Activated naive CD8-positive, alpha-beta T cell treated with anti-CD3 and anti-CD28 coated beads for 36 hours (primary cell): ENCODE data around the gene KIFC3. TPM values are rescaled to one million over a fixed set of nuclear protein-coding genes. Genes with fewer than 3 reads are reported as not detected.
"Not testable (repeated sequence)": the region's sequence is repeated elsewhere in the genome, so short reads cannot be mapped to it uniquely, and the experiment has no call there.

Source experiments
- DNase-seq: peaks from one replicate; pipeline ENCODE4 v3.0.0; 2021
- H3K27ac Mint-ChIP-seq: one replicate; pipeline ENCODE4 v1.8.0; 2022; ENCODE audit warnings: mild to moderate bottlenecking, moderate library complexity, mixed read lengths
- H3K27me3 Mint-ChIP-seq: one replicate; pipeline ENCODE4 v1.8.0; 2022; ENCODE audit warnings: mild to moderate bottlenecking, mixed read lengths
- H3K36me3 Mint-ChIP-seq: one replicate; pipeline ENCODE4 v1.8.0; 2021; ENCODE audit warnings: mild to moderate bottlenecking, mixed read lengths
- H3K4me1 Mint-ChIP-seq: one replicate; pipeline ENCODE4 v1.8.0; 2021; ENCODE audit warnings: mixed read lengths
- H3K4me3 Mint-ChIP-seq: one replicate; pipeline ENCODE4 v1.8.0; 2022; ENCODE audit warnings: mild to moderate bottlenecking, moderate library complexity, mixed read lengths
- H3K9me3 Mint-ChIP-seq: one replicate; pipeline ENCODE4 v1.8.0; 2022; ENCODE audit warnings: mixed read lengths
- total RNA-seq, 2 experiments: library from RNA; stranded (reverse); gene quantifications; one replicate each; pipeline ENCODE4 v1.2.3, GENCODE V29; 2021

Gene KIFC3
- total RNA-seq, 2 experiments from 2014 or later = 1.2 to 1.3 TPM

DNA sequence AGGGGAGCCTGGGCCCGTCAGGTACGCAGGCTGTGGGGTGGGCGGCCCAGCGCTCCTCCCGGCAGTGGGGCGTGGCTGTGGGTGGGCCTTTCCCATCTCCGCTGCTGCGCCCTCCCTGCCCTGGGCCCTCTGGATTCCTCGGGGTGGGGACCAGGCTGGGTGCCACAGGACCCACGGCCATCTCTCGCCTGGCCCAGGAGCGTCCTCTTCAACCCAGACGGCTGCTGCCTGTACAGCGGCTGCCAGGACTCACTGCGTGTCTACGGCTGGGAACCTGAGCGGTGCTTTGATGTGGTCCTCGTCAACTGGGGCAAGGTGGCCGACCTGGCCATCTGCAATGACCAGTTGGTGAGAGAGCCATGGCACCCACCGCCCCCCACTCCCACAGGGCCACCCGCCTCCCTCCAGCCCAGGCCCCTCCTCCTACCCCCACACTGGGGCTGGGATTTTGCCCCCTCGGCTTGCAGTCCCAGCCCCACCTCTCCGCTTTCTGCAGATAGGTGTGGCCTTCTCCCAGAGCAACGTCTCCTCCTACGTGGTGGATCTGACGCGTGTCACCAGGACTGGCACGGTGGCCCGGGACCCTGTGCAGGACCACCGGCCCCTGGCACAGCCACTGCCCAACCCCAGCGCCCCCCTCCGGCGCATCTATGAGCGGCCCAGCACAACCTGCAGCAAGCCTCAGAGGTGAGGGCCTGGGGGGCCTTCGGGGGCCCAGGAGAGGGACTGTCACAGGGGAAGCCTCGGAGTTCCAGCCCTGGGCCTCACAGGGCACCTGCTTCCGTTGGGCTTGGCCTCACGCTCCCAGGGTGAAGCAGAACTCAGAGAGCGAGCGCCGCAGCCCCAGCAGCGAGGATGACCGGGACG, 49.5 kb downstream of the KIFC3 start:
- Mint-ChIP-seq H3K27ac (no peak overlapping the region), H3K4me1 (no peaks in the 10 kb centered on the region), H3K4me3 (no peak overlapping the region), H3K27me3 (no peaks in the 10 kb centered on the region), H3K9me3 (no peaks in the 10 kb centered on the region), H3K36me3 (peaks cover 11% of the 10 kb centered on the region)
- DNase-seq = no peak

DNA sequence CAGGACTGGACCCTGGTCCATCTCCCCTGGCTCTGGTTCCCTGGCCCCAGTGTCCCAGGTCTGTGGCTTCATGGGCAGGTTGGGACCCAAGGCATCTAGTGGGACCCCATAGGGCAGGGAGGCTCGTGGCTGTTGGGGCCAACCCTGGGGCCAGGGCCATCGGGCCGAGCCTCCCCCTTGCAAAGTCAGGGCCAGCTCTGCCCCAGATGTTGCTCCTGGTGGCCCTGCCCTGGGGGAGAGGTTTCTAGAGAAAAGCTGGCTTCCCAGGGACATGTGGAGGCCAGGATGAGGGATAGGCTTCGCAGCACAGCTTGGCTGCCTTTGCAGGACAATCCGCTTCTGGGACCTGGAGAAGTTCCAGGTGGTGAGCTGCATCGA, 50.1 kb downstream of the KIFC3 start:
- no peaks in the 10 kb centered on the region for H3K9me3 Mint-ChIP-seq

DNA sequence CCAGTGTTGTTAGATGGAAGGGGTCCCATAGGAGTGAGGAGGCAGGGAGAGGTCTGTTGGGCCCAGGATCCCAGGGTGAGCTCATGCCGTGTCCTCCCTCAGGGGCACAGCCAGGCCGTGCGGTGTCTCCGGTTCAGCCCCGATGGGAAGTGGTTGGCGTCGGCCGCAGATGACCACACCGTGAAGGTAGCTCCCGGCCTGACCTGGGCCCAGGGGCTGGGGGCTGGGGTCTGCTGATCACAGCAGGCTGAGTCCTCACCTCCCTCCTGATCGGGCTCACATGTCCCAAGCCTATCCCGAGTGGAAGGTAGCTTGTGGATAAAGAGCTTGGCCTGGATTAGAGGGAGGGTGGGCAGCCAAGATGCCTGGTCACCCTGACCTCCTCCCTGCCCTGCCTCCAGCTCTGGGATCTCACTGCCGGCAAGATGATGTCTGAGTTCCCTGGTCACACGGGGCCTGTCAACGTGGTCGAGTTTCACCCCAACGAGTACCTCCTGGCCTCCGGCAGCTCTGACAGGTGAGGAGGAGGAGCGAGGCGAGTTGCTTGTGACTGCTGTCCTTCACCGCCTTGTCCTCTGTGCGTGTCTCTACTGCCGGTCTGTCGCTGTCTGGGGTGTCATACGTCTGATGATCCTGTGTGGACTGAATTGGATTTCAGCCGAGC, 50.6 kb downstream of the KIFC3 start:
- DNase-seq = no peak
- H3K27ac Mint-ChIP-seq = no peak overlapping the region
- H3K36me3 Mint-ChIP-seq = peaks cover 11% of the 10 kb centered on the region
- no peaks in the 10 kb centered on the region for H3K27me3 Mint-ChIP-seq
- no peaks in the 10 kb centered on the region for H3K9me3 Mint-ChIP-seq
- no peaks in the 10 kb centered on the region for H3K4me1 Mint-ChIP-seq
- H3K4me3 Mint-ChIP-seq = no peak overlapping the region

More for the DNA sequence above, 50.1 kb downstream of the KIFC3 start:
- DNase-seq = no peak
- Mint-ChIP-seq H3K36me3 (peaks cover 11% of the 10 kb centered on the region), H3K27me3 (no peaks in the 10 kb centered on the region), H3K4me1 (no peaks in the 10 kb centered on the region), H3K27ac (no peak overlapping the region), H3K4me3 (no peak overlapping the region)

GRCh38 chr16:57750796-57751538, 51.3 kb downstream of the KIFC3 start:
- Mint-ChIP-seq H3K4me1 (no peaks in the 10 kb centered on the region), H3K4me3 (no peak overlapping the region), H3K27me3 (no peaks in the 10 kb centered on the region), H3K9me3 (no peaks in the 10 kb centered on the region), H3K27ac (no peak overlapping the region), H3K36me3 (peaks cover 8% of the 10 kb centered on the region)
- DNase-seq = no peak

DNA sequence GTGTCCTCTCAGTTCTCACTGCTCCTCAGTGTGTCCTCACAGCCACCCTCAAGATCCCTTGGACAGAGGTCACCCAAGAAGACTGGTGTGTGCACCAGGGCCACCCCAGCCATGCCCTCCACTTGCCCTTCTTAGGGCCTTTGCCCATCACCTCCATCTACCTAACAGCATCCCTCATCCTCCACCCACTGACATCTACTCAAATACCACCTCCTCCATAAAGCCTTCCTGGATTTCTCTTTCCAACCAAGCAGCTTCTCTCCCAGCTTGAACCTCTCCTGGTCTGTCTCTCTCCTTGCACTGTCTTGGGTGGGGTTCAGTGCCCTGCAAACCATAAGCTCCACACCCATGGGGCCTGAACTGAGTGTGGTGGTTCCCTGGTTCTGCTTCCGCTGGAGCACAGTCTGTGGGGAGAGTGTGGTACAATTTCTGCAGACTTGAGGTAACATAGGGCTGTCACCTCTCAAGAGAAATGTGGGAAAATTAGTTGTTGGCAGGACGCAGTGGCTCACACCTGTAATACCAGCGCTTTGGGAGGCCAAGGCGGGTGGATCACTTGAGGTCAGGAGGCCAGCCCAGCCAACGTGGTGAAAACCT, 52.3 kb downstream of the KIFC3 start:
- Mint-ChIP-seq H3K4me1 (no peaks in the 10 kb centered on the region), H3K9me3 (no peaks in the 10 kb centered on the region), H3K4me3 (no peak overlapping the region), H3K36me3 (peaks cover 3% of the 10 kb centered on the region), H3K27me3 (no peaks in the 10 kb centered on the region), H3K27ac (no peak overlapping the region)
- DNase-seq = no peak

DNA sequence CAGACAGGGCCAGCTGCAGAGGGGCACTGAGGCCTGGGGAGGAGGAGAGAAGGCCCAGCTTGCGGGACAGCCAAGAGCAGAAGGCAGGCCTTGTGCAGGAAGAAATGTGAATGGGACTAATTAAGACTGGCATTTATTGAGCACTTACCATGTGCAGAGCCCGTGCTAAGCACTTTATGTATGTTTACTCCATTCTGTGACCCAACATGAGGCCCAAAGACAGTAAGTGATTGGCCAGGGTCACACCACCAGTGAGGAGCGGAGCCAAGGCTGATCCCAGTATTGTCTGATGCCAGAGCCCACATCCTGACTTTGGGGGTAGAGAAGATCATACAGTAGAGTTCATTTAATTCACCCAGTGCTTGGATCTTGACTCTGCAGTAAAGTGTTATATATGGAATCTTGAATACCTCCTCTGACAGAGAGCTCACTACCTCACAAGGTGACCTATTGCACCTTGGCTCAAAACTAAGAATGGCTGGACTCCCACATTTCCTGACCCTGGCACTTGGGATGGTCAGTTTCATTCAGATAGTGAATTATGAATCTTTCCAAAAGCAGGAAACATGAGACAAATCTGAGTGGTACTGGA, 53.1 kb downstream of the KIFC3 start:
- no peaks in the 10 kb centered on the region for H3K27me3 Mint-ChIP-seq
- H3K4me1 Mint-ChIP-seq = no peaks in the 10 kb centered on the region
- no peak overlapping the region for H3K27ac Mint-ChIP-seq
- H3K4me3 Mint-ChIP-seq = no peak overlapping the region
- H3K36me3 Mint-ChIP-seq = peaks cover 4% of the 10 kb centered on the region
- no peak for DNase-seq
- H3K9me3 Mint-ChIP-seq = no peaks in the 10 kb centered on the region

DNA sequence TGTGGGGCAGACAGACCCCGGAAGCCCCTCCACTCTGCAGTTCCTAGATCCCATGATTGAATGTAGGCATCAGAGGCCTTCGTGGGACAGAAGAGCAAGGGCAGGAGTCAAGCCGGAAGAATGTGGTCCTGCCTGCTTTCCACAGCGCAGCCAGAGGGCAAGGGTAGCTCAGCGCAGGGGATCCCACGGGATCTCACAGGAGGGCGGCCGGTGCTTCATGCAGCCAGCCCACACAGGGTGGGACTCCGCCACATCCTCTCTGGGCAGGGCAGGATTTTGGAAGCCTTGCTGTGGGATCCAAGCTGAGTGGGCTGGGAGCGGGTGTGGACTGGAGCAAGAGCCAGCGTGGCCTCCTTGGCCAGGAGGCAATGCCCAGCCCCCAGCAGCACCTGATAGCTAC, 53.7 kb downstream of the KIFC3 start:
- Mint-ChIP-seq H3K9me3 (no peaks in the 10 kb centered on the region), H3K36me3 (peaks cover 3% of the 10 kb centered on the region), H3K4me3 (no peak overlapping the region), H3K27me3 (no peaks in the 10 kb centered on the region), H3K27ac (no peak overlapping the region), H3K4me1 (no peaks in the 10 kb centered on the region)
- DNase-seq = no peak

GRCh38 chr16:57747996-57748395, 54.3 kb downstream of the KIFC3 start:
- Mint-ChIP-seq H3K4me3 (no peak overlapping the region), H3K4me1 (no peaks in the 10 kb centered on the region), H3K9me3 (no peaks in the 10 kb centered on the region), H3K36me3 (peaks cover 3% of the 10 kb centered on the region), H3K27me3 (no peaks in the 10 kb centered on the region), H3K27ac (no peak overlapping the region)
- DNase-seq = no peak

DNA sequence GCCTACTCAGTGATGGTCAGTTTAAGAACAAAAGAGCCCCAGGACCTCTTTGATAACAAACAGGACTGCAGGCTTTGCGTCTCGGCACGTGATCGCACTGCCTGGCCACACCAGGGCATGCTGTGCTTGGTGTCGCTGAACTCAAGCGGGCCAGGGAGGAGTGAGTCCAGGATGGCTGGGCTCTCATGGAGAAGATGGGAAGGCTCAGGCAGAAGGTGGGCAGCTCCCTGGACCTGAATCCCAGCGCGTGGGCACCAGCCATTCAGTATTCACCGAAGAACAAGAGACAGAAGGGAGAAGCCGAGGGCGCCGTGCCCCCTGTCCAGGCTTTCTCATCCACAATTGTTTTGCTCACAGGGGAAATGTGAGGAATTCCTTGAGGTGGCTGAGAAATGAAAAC, 54.8 kb downstream of the KIFC3 start:
- Mint-ChIP-seq H3K4me3 (no peak overlapping the region), H3K27me3 (no peaks in the 10 kb centered on the region), H3K9me3 (no peaks in the 10 kb centered on the region), H3K4me1 (no peaks in the 10 kb centered on the region), H3K36me3 (peaks cover 3% of the 10 kb centered on the region), H3K27ac (no peak overlapping the region)
- no peak for DNase-seq

DNA sequence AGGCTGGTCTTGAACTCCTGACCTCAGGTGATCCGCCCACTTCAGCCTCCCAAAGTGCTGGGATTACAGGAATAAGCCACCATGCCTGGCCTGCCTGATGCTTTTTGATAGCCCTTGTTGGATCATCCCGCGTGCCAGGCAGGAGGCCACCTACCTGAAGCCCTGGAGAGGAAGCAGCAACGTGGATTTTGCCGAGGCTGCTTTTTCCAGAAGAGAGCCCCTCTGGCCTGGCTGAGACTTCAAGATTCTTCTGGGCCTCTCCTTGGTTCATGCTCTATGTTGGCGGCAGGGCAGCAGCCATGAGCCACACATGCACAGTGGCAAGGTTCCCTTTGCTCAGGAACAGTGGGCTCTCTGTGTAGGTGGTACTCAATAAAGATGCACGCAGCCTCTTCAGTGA, 55.2 kb downstream of the KIFC3 start:
- no peaks in the 10 kb centered on the region for H3K27me3 Mint-ChIP-seq
- DNase-seq = no peak
- H3K36me3 Mint-ChIP-seq = peaks cover 3% of the 10 kb centered on the region
- H3K27ac Mint-ChIP-seq = no peak overlapping the region
- H3K9me3 Mint-ChIP-seq = no peaks in the 10 kb centered on the region
- H3K4me1 Mint-ChIP-seq = no peaks in the 10 kb centered on the region
- no peak overlapping the region for H3K4me3 Mint-ChIP-seq

GRCh38 chr16:57746316-57746715, 56.0 kb downstream of the KIFC3 start:
- not testable (repeated sequence) for H3K36me3 Mint-ChIP-seq, H3K27me3 Mint-ChIP-seq, DNase-seq, H3K4me1 Mint-ChIP-seq, H3K4me3 Mint-ChIP-seq, H3K9me3 Mint-ChIP-seq, H3K27ac Mint-ChIP-seq

DNA sequence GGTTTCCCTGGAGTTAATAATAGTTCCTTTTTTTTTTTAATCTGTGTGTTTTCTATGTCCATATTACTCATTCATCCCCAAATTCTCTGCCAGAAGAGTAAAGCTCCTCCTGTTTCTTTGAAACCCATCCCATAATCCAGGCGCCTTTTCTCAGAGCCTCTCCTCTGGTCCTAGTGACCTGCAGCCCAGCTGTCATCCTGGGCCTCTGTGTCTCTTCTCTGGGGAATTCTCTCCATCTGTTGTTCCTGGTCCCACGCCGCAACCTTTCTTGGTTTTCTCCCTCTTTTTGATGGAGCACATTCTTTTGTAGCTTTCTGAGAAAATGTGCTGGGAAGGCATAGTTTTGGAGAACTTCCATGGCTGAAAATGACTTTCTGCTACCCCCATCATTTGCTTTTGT, 56.5 kb downstream of the KIFC3 start:
- Mint-ChIP-seq H3K9me3 (no peaks in the 10 kb centered on the region), H3K4me1 (no peaks in the 10 kb centered on the region), H3K27ac (no peak overlapping the region), H3K4me3 (no peak overlapping the region), H3K36me3 (peaks cover 3% of the 10 kb centered on the region), H3K27me3 (no peaks in the 10 kb centered on the region)
- no peak for DNase-seq

DNA sequence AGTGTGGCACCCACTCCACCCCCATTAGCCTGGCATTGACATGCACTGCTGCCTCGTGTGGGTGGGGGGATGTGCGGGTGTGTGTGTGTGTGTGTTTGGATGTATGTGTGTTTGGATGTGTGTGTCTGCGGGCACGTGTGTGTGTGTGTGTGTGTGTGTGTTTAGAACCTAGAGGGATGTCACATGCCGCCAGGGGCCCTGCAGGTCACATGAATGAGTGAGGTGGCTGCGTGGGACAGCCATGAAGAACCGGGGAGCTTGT, 57.7 kb downstream of the KIFC3 start:
- Mint-ChIP-seq H3K27ac (no peak overlapping the region), H3K9me3 (no peaks in the 10 kb centered on the region), H3K4me3 (no peak overlapping the region), H3K4me1 (no peaks in the 10 kb centered on the region), H3K36me3 (peaks cover 3% of the 10 kb centered on the region), H3K27me3 (no peaks in the 10 kb centered on the region)
- DNase-seq = no peak

- no peaks in the 10 kb centered on the region for H3K9me3 Mint-ChIP-seq
- peaks cover 3% of the 10 kb centered on the region for H3K36me3 Mint-ChIP-seq
These were observed 58.2 kb downstream of the KIFC3 start for GRCh38 chr16:57743886-57744641.

More at GRCh38 chr16:57743886-57744641, 58.2 kb downstream of the KIFC3 start:
- H3K27me3 Mint-ChIP-seq = no peaks in the 10 kb centered on the region
- no peaks in the 10 kb centered on the region for H3K4me1 Mint-ChIP-seq
- H3K4me3 Mint-ChIP-seq = no peak overlapping the region
- no peak overlapping the region for H3K27ac Mint-ChIP-seq
- DNase-seq = no peak
